ENCODE results near the gene ZEB2.

DNA sequence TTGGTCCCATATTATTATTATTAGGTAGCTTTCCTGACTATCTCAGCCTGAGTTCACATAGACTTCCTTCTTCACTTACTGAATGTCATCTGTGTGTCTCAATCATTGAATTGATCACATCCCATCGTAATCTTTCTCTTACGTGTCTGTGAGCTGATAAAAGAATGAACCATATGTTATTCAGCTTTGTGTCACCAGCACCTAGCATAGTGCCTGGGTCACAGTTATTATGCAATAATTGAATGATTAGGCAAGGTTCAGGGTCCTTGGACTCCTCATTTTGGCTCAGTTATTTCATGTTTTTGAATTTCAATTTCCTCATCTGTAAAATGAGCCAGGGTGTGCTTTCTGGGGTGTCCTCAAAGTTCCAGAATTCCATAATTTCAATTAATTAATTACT is 107.2 kb downstream of the ZEB2 start:
- TF ChIP-seq, protein P1, sequence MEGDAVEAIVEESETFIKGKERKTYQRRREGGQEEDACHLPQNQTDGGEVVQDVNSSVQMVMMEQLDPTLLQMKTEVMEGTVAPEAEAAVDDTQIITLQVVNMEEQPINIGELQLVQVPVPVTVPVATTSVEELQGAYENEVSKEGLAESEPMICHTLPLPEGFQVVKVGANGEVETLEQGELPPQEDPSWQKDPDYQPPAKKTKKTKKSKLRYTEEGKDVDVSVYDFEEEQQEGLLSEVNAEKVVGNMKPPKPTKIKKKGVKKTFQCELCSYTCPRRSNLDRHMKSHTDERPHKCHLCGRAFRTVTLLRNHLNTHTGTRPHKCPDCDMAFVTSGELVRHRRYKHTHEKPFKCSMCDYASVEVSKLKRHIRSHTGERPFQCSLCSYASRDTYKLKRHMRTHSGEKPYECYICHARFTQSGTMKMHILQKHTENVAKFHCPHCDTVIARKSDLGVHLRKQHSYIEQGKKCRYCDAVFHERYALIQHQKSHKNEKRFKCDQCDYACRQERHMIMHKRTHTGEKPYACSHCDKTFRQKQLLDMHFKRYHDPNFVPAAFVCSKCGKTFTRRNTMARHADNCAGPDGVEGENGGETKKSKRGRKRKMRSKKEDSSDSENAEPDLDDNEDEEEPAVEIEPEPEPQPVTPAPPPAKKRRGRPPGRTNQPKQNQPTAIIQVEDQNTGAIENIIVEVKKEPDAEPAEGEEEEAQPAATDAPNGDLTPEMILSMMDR (IDR thresholded peaks at IDR 0.05; ENCODE audit: low read length), result no peak
- TF ChIP-seq EZH2 (IDR thresholded peaks at IDR 0.05; ENCODE audit: borderline replicate concordance, low read length), result no peak
